ENCODE results near the gene FUT7. TPM values are rescaled to one million over a fixed set of nuclear protein-coding genes. Genes with fewer than 3 reads are reported as not detected.

Gene FUT7
- polyA plus RNA-seq, 4 donors: 0.09 to 0.90 TPM; not detected in 2

GRCh38 chr9:137068539-137069507, 36.9 kb upstream of the FUT7 start:
- H3K4me3 ChIP-seq (ENCODE audit: low read depth in 1 of 3, low read length in 3 of 3): peak overlapping the region in 1 of 3 donors; percentile 49
- H3K4me1 ChIP-seq (ENCODE audit: control insufficient read depth in 3 of 3, insufficient read depth in 2 of 3, low read depth in 1 of 3, low read length in 2 of 3): peaks cover 0 to 37% (median 4%) of the 10 kb centered on the region in 3 donors
- 76 to 87% (median 78%) methylated on average over 15 to 17 of the region's 17 CpGs for WGBS, 3 donors
- no peaks in the 10 kb centered on the region for H3K9me3 ChIP-seq (ENCODE audit: control insufficient read depth in 2 of 2, insufficient read depth in 1 of 2, low read depth in 1 of 2, low read length in 1 of 2)
- H3K27me3 ChIP-seq (ENCODE audit: control insufficient read depth in 3 of 3, insufficient read depth in 3 of 3, low read length in 3 of 3): peaks cover 0 to 6% (median 0%) of the 10 kb centered on the region in 3 donors
- H3K36me3 ChIP-seq (ENCODE audit: control insufficient read depth in 3 of 3, insufficient read depth in 2 of 3, low read depth in 1 of 3, low read length in 3 of 3): peaks cover 0 to 25% (median 0%) of the 10 kb centered on the region in 3 donors
- FAIRE-seq (no peak), DNase-seq (no peak)
- H3K27ac ChIP-seq (ENCODE audit: low read depth in 1 of 3, low read length in 2 of 3): no peak overlapping the region

GRCh38 chr9:137067860-137068538, 36.1 kb upstream of the FUT7 start:
- DNase-seq (peak; percentile 90 to 93), FAIRE-seq (no peak)
- H3K4me1 ChIP-seq (ENCODE audit: control insufficient read depth in 3 of 3, insufficient read depth in 2 of 3, low read depth in 1 of 3, low read length in 2 of 3): peaks cover 0 to 29% (median 0%) of the 10 kb centered on the region in 3 donors
- no peak overlapping the region for H3K4me3 ChIP-seq (ENCODE audit: low read depth in 1 of 3, low read length in 3 of 3)
- WGBS, 3 donors: 30 to 49% (median 38%) methylated on average over 12 of the region's 12 CpGs
- H3K27ac ChIP-seq (ENCODE audit: low read depth in 1 of 3, low read length in 2 of 3): peak overlapping the region in 2 of 3 donors; percentile 47 to 52
- H3K36me3 ChIP-seq (ENCODE audit: control insufficient read depth in 3 of 3, insufficient read depth in 2 of 3, low read depth in 1 of 3, low read length in 3 of 3): peaks cover 0 to 29% (median 0%) of the 10 kb centered on the region in 3 donors
- H3K9me3 ChIP-seq (ENCODE audit: control insufficient read depth in 2 of 2, insufficient read depth in 1 of 2, low read depth in 1 of 2, low read length in 1 of 2): no peaks in the 10 kb centered on the region
- peaks cover 0 to 6% (median 0%) of the 10 kb centered on the region in 3 donors for H3K27me3 ChIP-seq (ENCODE audit: control insufficient read depth in 3 of 3, insufficient read depth in 3 of 3, low read length in 3 of 3)

- H3K4me3 ChIP-seq (ENCODE audit: low read depth in 1 of 3, low read length in 3 of 3): no peak overlapping the region
- peaks cover 0 to 27% (median 0%) of the 10 kb centered on the region in 3 donors for H3K4me1 ChIP-seq (ENCODE audit: control insufficient read depth in 3 of 3, insufficient read depth in 2 of 3, low read depth in 1 of 3, low read length in 2 of 3)
- DNase-seq: no peak
- H3K9me3 ChIP-seq (ENCODE audit: control insufficient read depth in 2 of 2, insufficient read depth in 1 of 2, low read depth in 1 of 2, low read length in 1 of 2): no peaks in the 10 kb centered on the region
- H3K27ac ChIP-seq (ENCODE audit: low read depth in 1 of 3, low read length in 2 of 3): no peak overlapping the region
- H3K27me3 ChIP-seq (ENCODE audit: control insufficient read depth in 3 of 3, insufficient read depth in 3 of 3, low read length in 3 of 3): peaks cover 0 to 6% (median 0%) of the 10 kb centered on the region in 3 donors
- 81 to 89% (median 88%) methylated on average over 24 to 26 of the region's 26 CpGs for WGBS, 3 donors
- FAIRE-seq: no peak
- peaks cover 0 to 32% (median 0%) of the 10 kb centered on the region in 3 donors for H3K36me3 ChIP-seq (ENCODE audit: control insufficient read depth in 3 of 3, insufficient read depth in 2 of 3, low read depth in 1 of 3, low read length in 3 of 3)
Measured at GRCh38 chr9:137066096-137066861, 34.4 kb upstream of the FUT7 start.

GRCh38 chr9:137065336-137065967, 33.6 kb upstream of the FUT7 start:
- FAIRE-seq: no peak
- WGBS, 3 donors: 93 to 95% (median 93%) methylated on average over 15 to 23 of the region's 23 CpGs
- Histone ChIP-seq H3K27ac (ENCODE audit: low read depth in 1 of 3, low read length in 2 of 3) (no peak overlapping the region), H3K36me3 (ENCODE audit: control insufficient read depth in 3 of 3, insufficient read depth in 2 of 3, low read depth in 1 of 3, low read length in 3 of 3) (peaks cover 0 to 32% (median 0%) of the 10 kb centered on the region in 3 donors), H3K27me3 (ENCODE audit: control insufficient read depth in 3 of 3, insufficient read depth in 3 of 3, low read length in 3 of 3) (peaks cover 0 to 6% (median 0%) of the 10 kb centered on the region in 3 donors), H3K4me3 (ENCODE audit: low read depth in 1 of 3, low read length in 3 of 3) (no peak overlapping the region), H3K4me1 (ENCODE audit: control insufficient read depth in 3 of 3, insufficient read depth in 2 of 3, low read depth in 1 of 3, low read length in 2 of 3) (peaks cover 0 to 20% (median 0%) of the 10 kb centered on the region in 3 donors), H3K9me3 (ENCODE audit: control insufficient read depth in 2 of 2, insufficient read depth in 1 of 2, low read depth in 1 of 2, low read length in 1 of 2) (no peaks in the 10 kb centered on the region)
- DNase-seq: no peak

- H3K4me3 ChIP-seq (ENCODE audit: low read depth in 1 of 3, low read length in 3 of 3): no peak overlapping the region
- FAIRE-seq (no peak), DNase-seq (no peak)
- peaks cover 0 to 6% (median 0%) of the 10 kb centered on the region in 3 donors for H3K27me3 ChIP-seq (ENCODE audit: control insufficient read depth in 3 of 3, insufficient read depth in 3 of 3, low read length in 3 of 3)
- peaks cover 0 to 32% (median 0%) of the 10 kb centered on the region in 3 donors for H3K36me3 ChIP-seq (ENCODE audit: control insufficient read depth in 3 of 3, insufficient read depth in 2 of 3, low read depth in 1 of 3, low read length in 3 of 3)
- H3K4me1 ChIP-seq (ENCODE audit: control insufficient read depth in 3 of 3, insufficient read depth in 2 of 3, low read depth in 1 of 3, low read length in 2 of 3): peaks cover 0 to 20% (median 0%) of the 10 kb centered on the region in 3 donors
- no peak overlapping the region for H3K27ac ChIP-seq (ENCODE audit: low read depth in 1 of 3, low read length in 2 of 3)
- H3K9me3 ChIP-seq (ENCODE audit: control insufficient read depth in 2 of 2, insufficient read depth in 1 of 2, low read depth in 1 of 2, low read length in 1 of 2): no peaks in the 10 kb centered on the region
- WGBS, 3 donors: 85 to 92% (median 89%) methylated on average over 9 to 12 of the region's 12 CpGs
Measured at GRCh38 chr9:137064880-137065164, 32.9 kb upstream of the FUT7 start.

GRCh38 chr9:137064027-137064879, 32.4 kb upstream of the FUT7 start:
- Histone ChIP-seq H3K4me3 (ENCODE audit: low read depth in 1 of 3, low read length in 3 of 3) (no peak overlapping the region), H3K9me3 (ENCODE audit: control insufficient read depth in 2 of 2, insufficient read depth in 1 of 2, low read depth in 1 of 2, low read length in 1 of 2) (no peaks in the 10 kb centered on the region), H3K4me1 (ENCODE audit: control insufficient read depth in 3 of 3, insufficient read depth in 2 of 3, low read depth in 1 of 3, low read length in 2 of 3) (peaks cover 0 to 15% (median 0%) of the 10 kb centered on the region in 3 donors), H3K36me3 (ENCODE audit: control insufficient read depth in 3 of 3, insufficient read depth in 2 of 3, low read depth in 1 of 3, low read length in 3 of 3) (peaks cover 0 to 32% (median 0%) of the 10 kb centered on the region in 3 donors), H3K27me3 (ENCODE audit: control insufficient read depth in 3 of 3, insufficient read depth in 3 of 3, low read length in 3 of 3) (peaks cover 0 to 2% (median 0%) of the 10 kb centered on the region in 3 donors), H3K27ac (ENCODE audit: low read depth in 1 of 3, low read length in 2 of 3) (no peak overlapping the region)
- WGBS, 3 donors: 43 to 53% (median 51%) methylated on average over 49 to 55 of the region's 55 CpGs
- no peak for FAIRE-seq
- peak; percentile 55 to 70 for DNase-seq

- Histone ChIP-seq H3K27me3 (ENCODE audit: control insufficient read depth in 3 of 3, insufficient read depth in 3 of 3, low read length in 3 of 3) (no peaks in the 10 kb centered on the region), H3K36me3 (ENCODE audit: control insufficient read depth in 3 of 3, insufficient read depth in 2 of 3, low read depth in 1 of 3, low read length in 3 of 3) (peaks cover 0 to 32% (median 0%) of the 10 kb centered on the region in 3 donors), H3K27ac (ENCODE audit: low read depth in 1 of 3, low read length in 2 of 3) (no peak overlapping the region), H3K4me1 (ENCODE audit: control insufficient read depth in 3 of 3, insufficient read depth in 2 of 3, low read depth in 1 of 3, low read length in 2 of 3) (peaks cover 0 to 7% (median 0%) of the 10 kb centered on the region in 3 donors), H3K9me3 (ENCODE audit: control insufficient read depth in 2 of 2, insufficient read depth in 1 of 2, low read depth in 1 of 2, low read length in 1 of 2) (no peaks in the 10 kb centered on the region), H3K4me3 (ENCODE audit: low read depth in 1 of 3, low read length in 3 of 3) (no peak overlapping the region)
- WGBS, 3 donors: 81 to 92% (median 85%) methylated on average over 17 to 26 of the region's 26 CpGs
- DNase-seq (no peak), FAIRE-seq (no peak)
Measured at GRCh38 chr9:137063311-137064026, 31.6 kb upstream of the FUT7 start.
